K562 (cell line): ENCODE measurements around the gene WDR81. TPM values are rescaled to one million over a fixed set of nuclear protein-coding genes. Genes with fewer than 3 reads are reported as not detected.

Experiments
- ATAC-seq: fragments of 200-7000 bp; cut with Tn5 transposase; 3 replicates; pipeline ENCODE4 v1.9.1; 2020; ENCODE audit warnings: moderate library complexity
- BruUV-seq: library from RNA; stranded (reverse); fragments of 400-500 nt; replicated peaks from 2 replicates; lab custom pipeline; 2021; lab: Mats Ljungman, UMichigan
- CTCF ChIA-PET: fragments of 300-600 bp; formaldehyde crosslinking; extraction: SDS; loops from one replicate; lab custom pipeline; 2021; ENCODE audit warnings: low intra/inter-chr PET ratio; lab: Yijun Ruan, JAX
- POLR2A ChIA-PET: fragments of 300-600, 350-650 bp; sonication (Branson Sonifier 250); formaldehyde crosslinking; extraction: SDS; loops from one replicate; lab custom pipeline; 2021; ENCODE audit warnings: antibody characterized with exemption, inconsistent platforms; lab: Yijun Ruan, JAX
- DNase-seq, 4 experiments: peaks; one replicate each; pipeline versions ENCODE4 v3.0.0 to v3.0.0-alpha.2; 2011 to 2018; ENCODE audit warnings: low spot score in 3 of 4, mixed read lengths in 3 of 4; ENCODE audit errors: extremely low read depth in 1 of 4
- FAIRE-seq: peaks from 2 replicates; lab custom pipeline; 2011; peaks lifted over from hg19 to GRCh38; lab: Jason Lieb, UNC
- H2AFZ ChIP-seq: 2 replicates; pipeline ENCODE4 v1.6.0; 2011; ENCODE audit warnings: low read depth, low read length, control low read depth, inconsistent platforms
- H3K27ac ChIP-seq: fragments of 200-600 bp; 3 replicates; pipeline ENCODE4 v1.8.0; 2011; ENCODE audit warnings: low read depth, mild to moderate bottlenecking, control low read depth, inconsistent platforms, low read length, moderate library complexity, mixed read lengths; ENCODE audit errors: extremely low read depth
- H3K27me3 ChIP-seq, 2 experiments: fragments of 300-600 bp in 1 of 2; 2 replicates in 1 of 2; 3 replicates in 1 of 2; pipeline versions ENCODE4 v1.6.0 to v1.8.0; 2011; ENCODE audit warnings: inconsistent platforms in 2 of 2, low read length in 2 of 2, mild to moderate bottlenecking in 1 of 2, mixed read lengths in 1 of 2, moderate library complexity in 1 of 2; ENCODE audit not compliant: control insufficient read depth in 2 of 2, insufficient read depth in 2 of 2
- H3K36me3 ChIP-seq: fragments of 300-600 bp; 3 replicates; pipeline ENCODE4 v1.8.0; 2011; ENCODE audit warnings: mild to moderate bottlenecking, low read length, inconsistent platforms; ENCODE audit not compliant: control insufficient read depth, insufficient read depth
- H3K4me1 ChIP-seq, 2 experiments: fragments of 200-600 bp in 1 of 2; replicated peaks in 1 of 2; 2 replicates in 1 of 2; 3 replicates in 1 of 2; pipeline versions ENCODE4 v1.5.1 to v1.8.0; 2011; ENCODE audit warnings: inconsistent platforms in 2 of 2, low read length in 2 of 2, mild to moderate bottlenecking in 1 of 2, mixed read lengths in 1 of 2, moderate library complexity in 1 of 2; ENCODE audit not compliant: control insufficient read depth in 2 of 2, insufficient read depth in 2 of 2
- H3K4me2 ChIP-seq: 2 replicates; pipeline ENCODE4 v1.6.1; 2011; ENCODE audit warnings: low read length, control low read depth, inconsistent platforms, mixed read lengths; ENCODE audit not compliant: insufficient read depth
- H3K4me3 ChIP-seq: fragments of 200-600 bp; sonication (generic), shearing (Covaris generic); 2 replicates; pipeline ENCODE4 v1.5.1; 2016; ENCODE audit warnings: control low read depth, inconsistent platforms
- H3K79me2 ChIP-seq: fragments of 200-600 bp; 3 replicates; pipeline ENCODE4 v1.8.0; 2011; ENCODE audit warnings: low read length, inconsistent platforms; ENCODE audit not compliant: control insufficient read depth, insufficient read depth
- H3K9ac ChIP-seq, 2 experiments: 2 replicates each; pipeline versions ENCODE4 v1.6.0 to v1.6.1; 2011; ENCODE audit warnings: low read depth in 2 of 2, low read length in 2 of 2, control low read depth in 1 of 2, inconsistent platforms in 1 of 2, mild to moderate bottlenecking in 1 of 2, mixed read lengths in 1 of 2; ENCODE audit not compliant: insufficient read depth in 1 of 2
- H3K9me1 ChIP-seq: one replicate; pipeline ENCODE4 v1.6.0; 2011; ENCODE audit warnings: inconsistent platforms, mild to moderate bottlenecking, low read length, moderate library complexity; ENCODE audit not compliant: control insufficient read depth, insufficient read depth
- H3K9me3 ChIP-seq: replicated peaks from 2 replicates; pipeline ENCODE4 v1.5.1; 2011; ENCODE audit warnings: low read depth, low read length, inconsistent platforms; ENCODE audit not compliant: control insufficient read depth, insufficient read depth
- H4K20me1 ChIP-seq: replicated peaks from 2 replicates; pipeline ENCODE4 v1.6.1; 2011; ENCODE audit warnings: low read length, inconsistent platforms, mixed read lengths; ENCODE audit not compliant: control insufficient read depth, insufficient read depth
- GABPB1 ChIP-seq: sonication (generic); formaldehyde crosslinking; IDR thresholded peaks from 2 replicates; pipeline ENCODE4 v1.8.0; 2022; ENCODE audit warnings: mild to moderate bottlenecking, missing genetic modification reagents
- MAX ChIP-seq: sonication (generic); formaldehyde crosslinking; IDR thresholded peaks from 2 replicates; pipeline ENCODE4 v1.9.0; 2022; ENCODE audit warnings: mild to moderate bottlenecking, missing genetic modification reagents
- SNIP1 ChIP-seq: fragments of 450-650 bp; IDR thresholded peaks from 2 replicates; pipeline ENCODE4 v1.7.1; 2017; ENCODE audit warnings: low read depth, mild to moderate bottlenecking
- ZFP91 ChIP-seq: sonication (generic); formaldehyde crosslinking; IDR thresholded peaks from 2 replicates; pipeline ENCODE4 v1.8.0; 2022; ENCODE audit warnings: mild to moderate bottlenecking, missing genetic modification reagents
- WGBS: fragments of 100-300 bp; shearing (Covaris generic); methylation state at CpG from one replicate; pipeline ENCODE4 v1.1.6; 2016; ENCODE audit warnings: low coverage, mixed read lengths; ENCODE audit not compliant: insufficient coverage; ENCODE audit errors: missing lambda C conversion rate; 5-methylcytosine and 5-hydroxymethylcytosine counted together
- in situ Hi-C: fragments of 300-500 bp; cut with MboI; formaldehyde crosslinking; loops from 4 replicates; pipeline ENCODE4 v1.15.0; 2018; ENCODE audit warnings: inconsistent platforms, mixed read lengths
- intact Hi-C: fragments of 100-400 bp; cut with micrococcal nuclease; formaldehyde crosslinking; loops from 2 replicates; pipeline ENCODE4 v1.14.2; 2022
- polyA plus RNA-seq, 8 experiments: library from polyadenylated mRNA; depleted of rRNA in 4 of 8; stranded (reverse) in 5 of 8; unstranded in 3 of 8; fragments of >200 nt; fragmentation: Nextera tagmentation in 2 of 8; fragmentation: Illumina TruSeq in 1 of 8; extraction: Ambion mirVana in 2 of 8; extraction: Trizol in 1 of 8; gene quantifications; 2 replicates each; pipeline versions ENCODE4 v1.2.1 to v1.2.3, GENCODE V29; 2011 to 2014; ENCODE audit warnings: inconsistent platforms in 1 of 8, missing spikeins in 1 of 8
- total RNA-seq, 7 experiments: library from RNA; depleted of rRNA in 6 of 7; stranded (reverse); fragments of >200 nt in 6 of 7; fragmentation: Illumina TruSeq in 2 of 7; extraction: Trizol in 2 of 7; gene quantifications; 2 replicates each; pipeline versions ENCODE4 v1.2.1 to v1.2.3, GENCODE V29; 2011 to 2021; ENCODE audit warnings: low replicate concordance in 1 of 7

WDR81 gene
- total and polyA plus RNA-seq, 9 of the 15 experiments (the other 6 are each of a cell fraction or from before 2014, with no cell fraction given), result 0.01 to 17.1 (median 3.3) TPM

- FAIRE-seq, result no peak
- H4K20me1 ChIP-seq, result no peaks in the 10 kb centered on the region
- H3K27me3 ChIP-seq, result no peaks in the 10 kb centered on the region
- no peaks in the 10 kb centered on the region for H3K36me3 ChIP-seq
- intact Hi-C loops, result no loop called here
- no TSS peak for BruUV-seq
- ChIA-PET POLR2A (interaction anchor here (0.6 to 1.8 kb wide), 5 partner anchors 9 to 699 kb away, joined by 3 to 10 read pairs (median 4); partner anchors contain the start of genes SERPINF1 and SERPINF2), CTCF (no interaction called here)
- 54% methylated on average over 13 of the region's 18 CpGs for WGBS
- no peak overlapping the region for H3K4me2 ChIP-seq
- H3K9me3 ChIP-seq, result no peaks in the 10 kb centered on the region
- no peaks in the 10 kb centered on the region for H3K79me2 ChIP-seq
- H2AFZ ChIP-seq, result no peak overlapping the region
- in situ Hi-C loops, result no loop called here
- DNase-seq, result peak in 1 of 4 experiments; percentile 18
- H3K9ac ChIP-seq, result peak overlapping the region in 1 of 2 experiments; percentile 66; a peak in 1 of 4 replicates
- no peaks in the 10 kb centered on the region for H3K9me1 ChIP-seq
- H3K4me1 ChIP-seq, result peaks cover 8 to 38% of the 10 kb centered on the region in 2 experiments; a peak in 4 of 5 replicates
- TF ChIP-seq MAX (CRISPR knock-in tag), result peak; percentile 62
- TF ChIP-seq SNIP1, result peak; percentile 51; the same call in 1 of the 2 replicates
- 0 out of 2 replicates have a peak, but pooled peaks have one; percentile 35 for TF ChIP-seq ZFP91 (CRISPR knock-in tag)
- no peak for TF ChIP-seq GABPB1
- TF ChIP-seq, all 486 proteins: peak for 3
- Histone ChIP-seq H3K27ac (no peak overlapping the region), H3K4me3 (no peak overlapping the region)
- peak; percentile 24; the same call in 2 of the 3 replicates for ATAC-seq
Measured at GRCh38 chr17:1752425-1753262, 28.1 kb downstream of the WDR81 start.
